ENCODE results near the gene AKR7A3.

The AKR7A3 gene

GRCh38 chr1:19254416-19254815, 34.2 kb downstream of the AKR7A3 start:
- in situ Hi-C loops (cut with HindIII; ENCODE audit: low pct_unique_long_range_greater_than_20kb, low sequenced_read_pairs) = no loop called here
- no peak for DNase-seq (ENCODE audit: low read depth in 1 of 2, low spot score in 1 of 2)
- TF ChIP-seq JUND (IDR thresholded peaks at IDR 0.05; ENCODE audit: low read depth) = no peak

- DNase-seq (ENCODE audit: low read depth in 1 of 2, low spot score in 1 of 2) = peak; percentile 77 to 82
- in situ Hi-C loops (cut with HindIII; ENCODE audit: low pct_unique_long_range_greater_than_20kb, low sequenced_read_pairs) = no loop called here
- no peak for TF ChIP-seq JUND (IDR thresholded peaks at IDR 0.05; ENCODE audit: low read depth)
Measured at GRCh38 chr1:19251305-19252196, 37.0 kb downstream of the AKR7A3 start, which contains the start of the genes EMC1 and MRTO4. Gene EMC1, minus strand, starts transcription at chr1:19251524. Its CDS starts 15 bp downstream, at chr1:19251509. Gene MRTO4, plus strand, starts transcription at chr1:19251805. Its CDS starts 31 bp downstream, at chr1:19251836.

- peak in 1 of 2 experiments; percentile 5 for DNase-seq (ENCODE audit: low read depth in 1 of 2, low spot score in 1 of 2)
Measured at GRCh38 chr1:19250629-19251304, 37.8 kb downstream of the AKR7A3 start.

GRCh38 chr1:19240673-19241538, 47.7 kb downstream of the AKR7A3 start:
- in situ Hi-C loops (cut with HindIII; ENCODE audit: low pct_unique_long_range_greater_than_20kb, low sequenced_read_pairs) = no loop called here
- no peak for TF ChIP-seq JUND (IDR thresholded peaks at IDR 0.05; ENCODE audit: low read depth)
- DNase-seq (ENCODE audit: low read depth in 1 of 2, low spot score in 1 of 2) = peak; percentile 45 to 46

More at GRCh38 chr1:19250629-19251304, 37.8 kb downstream of the AKR7A3 start:
- no peak for TF ChIP-seq JUND (IDR thresholded peaks at IDR 0.05; ENCODE audit: low read depth)
- in situ Hi-C loops (cut with HindIII; ENCODE audit: low pct_unique_long_range_greater_than_20kb, low sequenced_read_pairs) = no loop called here

GRCh38 chr1:19239876-19240275, 48.7 kb downstream of the AKR7A3 start:
- no peak for DNase-seq (ENCODE audit: low read depth in 1 of 2, low spot score in 1 of 2)
- no peak for TF ChIP-seq JUND (IDR thresholded peaks at IDR 0.05; ENCODE audit: low read depth)
- in situ Hi-C loops (cut with HindIII; ENCODE audit: low pct_unique_long_range_greater_than_20kb, low sequenced_read_pairs) = no loop called here

- in situ Hi-C loops (cut with HindIII; ENCODE audit: low pct_unique_long_range_greater_than_20kb, low sequenced_read_pairs) = no loop called here
- no peak for TF ChIP-seq JUND (IDR thresholded peaks at IDR 0.05; ENCODE audit: low read depth)
- DNase-seq (ENCODE audit: low read depth in 1 of 2, low spot score in 1 of 2) = no peak
Measured at GRCh38 chr1:19234224-19234623, 54.3 kb downstream of the AKR7A3 start.

Data from T47D (cell line).